GM19468 (cell line): ENCODE measurements around the gene MDGA2.

ENCODE experiments used
- ATAC-seq: cut with Tn5 transposase; IDR thresholded peaks from one replicate; pipeline ENCODE4 v1.9.1; 2021; ENCODE audit warnings: mild to moderate bottlenecking, moderate library complexity, moderate number of reproducible peaks; ENCODE audit not compliant: unreplicated experiment; ENCODE audit errors: extremely low read depth

Gene MDGA2

DNA sequence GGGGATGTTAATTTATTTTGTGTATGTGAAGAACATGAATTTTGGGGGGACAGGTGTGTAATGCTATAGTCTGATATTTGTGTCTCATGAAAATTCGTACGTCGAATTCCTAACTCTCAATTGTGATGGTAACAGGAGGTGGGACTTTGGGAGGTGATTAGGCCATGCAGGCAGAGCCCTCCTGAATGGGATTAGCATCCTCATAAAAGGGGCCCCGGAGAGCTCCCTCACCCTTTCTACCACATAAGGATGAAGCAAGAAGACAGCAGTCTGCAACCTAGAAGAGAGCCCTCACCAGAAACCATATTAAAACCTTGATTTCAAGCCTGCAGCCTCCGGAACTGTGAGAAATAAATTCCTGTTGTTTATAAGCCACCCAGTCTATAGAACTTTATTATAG is 165.4 kb downstream of the MDGA2 start:
- no peak for ATAC-seq

DNA sequence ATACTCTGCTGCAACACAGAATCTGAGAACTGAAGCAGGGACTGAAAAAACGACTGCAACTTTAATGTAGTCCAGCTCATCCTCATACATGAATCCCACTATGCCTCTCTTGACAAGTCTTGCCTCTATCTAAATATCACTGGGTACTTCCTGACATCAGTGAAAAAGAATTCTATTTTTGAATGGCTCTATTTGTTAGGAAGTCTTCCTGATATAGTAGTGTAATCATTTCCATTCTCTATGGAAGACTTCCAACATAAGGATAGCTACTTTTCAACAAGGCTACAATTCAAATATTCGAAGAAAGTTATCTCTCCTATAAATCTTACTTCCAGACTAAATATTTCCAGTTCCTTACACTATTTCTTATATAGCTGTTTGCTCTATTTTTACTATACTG is 167.5 kb downstream of the MDGA2 start:
- no peak for ATAC-seq

DNA sequence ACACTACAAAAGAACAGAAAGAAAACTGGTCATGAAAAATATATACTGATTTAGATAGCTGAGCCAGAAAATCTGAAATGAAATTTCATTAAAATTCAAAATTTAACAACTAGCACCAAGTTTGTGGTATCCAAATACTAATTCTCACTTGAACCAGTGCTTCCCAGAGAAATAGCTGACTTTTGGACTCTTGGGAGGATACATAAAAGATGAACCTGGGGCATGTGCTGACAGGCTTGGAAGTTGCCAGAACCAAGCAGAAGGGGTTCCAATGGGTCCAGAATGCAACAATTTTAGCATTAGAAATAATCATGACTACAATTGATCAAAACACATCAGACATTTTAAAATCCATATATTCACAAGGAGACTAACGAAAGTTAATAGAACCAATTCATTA is 175.0 kb downstream of the MDGA2 start:
- no peak for ATAC-seq

DNA sequence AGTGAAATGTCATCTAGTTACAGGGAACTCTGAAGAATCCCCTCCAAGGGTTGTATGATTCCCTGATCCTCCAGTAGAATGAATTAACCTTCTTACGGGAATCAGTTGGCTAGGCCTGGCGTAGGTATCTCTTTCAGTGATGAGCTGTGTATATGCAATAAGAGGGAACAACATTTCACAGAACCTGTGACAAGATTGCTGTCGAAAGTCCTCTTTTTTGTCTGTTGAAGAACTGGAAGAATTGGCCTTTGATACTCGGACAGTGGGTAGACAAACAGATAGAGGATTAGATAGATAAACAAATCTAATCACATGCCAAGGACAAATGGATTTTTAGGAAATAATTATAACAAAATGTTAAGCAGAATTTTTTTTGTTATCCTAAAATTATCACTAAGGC is 184.6 kb downstream of the MDGA2 start:
- no peak for ATAC-seq

DNA sequence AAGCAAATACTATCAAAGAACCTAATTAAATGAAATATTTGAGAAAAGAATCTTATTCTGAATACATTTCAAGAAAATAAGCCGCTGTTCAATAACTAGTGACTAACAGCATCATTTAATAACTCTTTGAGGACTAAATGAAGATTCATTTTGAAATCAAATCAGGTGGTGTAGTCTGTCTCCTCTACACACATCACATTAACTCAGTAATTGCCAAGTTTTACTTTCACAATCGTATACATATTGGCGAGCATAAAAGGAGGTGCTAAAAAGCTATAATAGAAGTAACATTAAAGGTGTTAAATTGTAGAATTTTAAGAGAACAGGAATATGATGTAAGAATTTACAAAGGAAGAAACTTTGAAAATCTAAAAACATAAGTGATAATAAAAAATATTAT is 185.1 kb downstream of the MDGA2 start:
- no peak for ATAC-seq

DNA sequence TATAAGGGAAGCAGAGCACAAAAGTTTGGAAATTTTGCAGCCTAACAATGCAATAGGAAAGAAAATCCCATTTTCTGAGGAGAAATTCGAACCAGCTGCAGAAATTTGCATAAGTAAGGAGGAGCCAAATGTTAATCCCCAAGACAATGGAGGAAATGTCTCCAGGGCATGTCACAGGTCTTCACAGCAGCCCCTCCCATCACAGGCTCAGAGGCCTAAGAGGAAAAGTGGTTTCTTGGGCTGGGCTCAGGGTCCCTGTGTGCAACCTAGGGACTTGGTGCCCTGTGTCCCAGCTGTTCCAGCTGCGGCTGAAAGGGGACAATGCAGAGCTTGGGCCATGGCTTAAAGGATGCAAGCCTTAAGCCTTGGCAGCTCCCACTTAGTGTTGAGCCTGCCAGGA is 190.0 kb downstream of the MDGA2 start:
- ATAC-seq: no peak

DNA sequence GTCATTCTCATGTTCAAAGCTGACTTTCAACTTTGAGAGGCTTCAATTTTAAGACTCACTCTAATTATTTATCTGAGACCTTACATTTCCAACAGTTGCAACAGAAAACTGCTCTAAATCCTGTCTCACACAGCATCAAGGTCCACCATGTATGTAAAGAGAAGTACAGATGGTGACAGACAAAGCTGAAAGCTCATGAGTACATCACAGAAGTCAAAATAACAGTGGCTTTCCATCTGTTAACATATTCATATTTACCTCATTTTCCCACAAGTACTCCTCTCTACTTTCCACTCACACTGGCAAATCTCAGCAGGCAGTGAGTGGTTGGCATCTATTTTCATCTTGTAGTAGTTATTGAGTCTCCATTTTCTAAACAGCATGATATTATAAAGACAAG is 192.0 kb downstream of the MDGA2 start:
- ATAC-seq: no peak

DNA sequence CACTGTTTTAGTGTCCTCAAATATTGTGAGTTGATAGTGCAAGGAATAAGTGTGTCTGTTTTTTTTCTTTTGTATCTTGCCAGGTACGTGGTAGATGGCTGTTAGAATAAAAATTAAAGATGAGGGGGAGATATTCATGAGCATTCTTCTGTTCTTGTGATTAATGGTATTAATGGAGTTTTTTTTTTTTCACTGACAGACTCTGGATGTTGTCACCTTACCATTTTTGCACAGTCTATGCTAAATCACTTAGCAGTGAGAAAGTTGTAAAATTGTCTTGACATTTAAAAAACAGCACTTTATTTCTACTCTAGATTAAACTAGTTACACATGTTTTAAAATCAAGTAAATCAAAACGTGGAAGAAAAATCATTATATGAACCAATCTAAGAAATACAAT is 204.3 kb downstream of the MDGA2 start:
- no peak for ATAC-seq

DNA sequence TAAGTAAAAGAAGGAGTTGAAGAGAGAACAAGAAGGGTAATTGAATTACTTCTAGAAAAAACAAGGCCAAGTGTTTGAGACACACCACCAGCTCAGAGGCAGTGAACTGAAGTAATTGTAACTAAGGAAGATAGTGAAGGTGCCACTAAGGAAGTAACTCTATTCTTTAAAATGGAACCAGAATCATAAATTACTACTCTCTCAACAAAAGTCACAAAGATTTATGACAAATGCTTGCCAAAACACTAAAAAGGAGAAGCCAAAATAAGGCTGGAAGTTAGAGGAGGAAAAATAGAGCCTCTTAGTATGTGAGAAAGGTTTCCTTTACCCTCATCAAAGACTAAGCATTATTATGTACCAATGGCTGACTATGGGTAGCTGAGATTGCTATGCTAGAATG is 208.5 kb downstream of the MDGA2 start:
- ATAC-seq: no peak

DNA sequence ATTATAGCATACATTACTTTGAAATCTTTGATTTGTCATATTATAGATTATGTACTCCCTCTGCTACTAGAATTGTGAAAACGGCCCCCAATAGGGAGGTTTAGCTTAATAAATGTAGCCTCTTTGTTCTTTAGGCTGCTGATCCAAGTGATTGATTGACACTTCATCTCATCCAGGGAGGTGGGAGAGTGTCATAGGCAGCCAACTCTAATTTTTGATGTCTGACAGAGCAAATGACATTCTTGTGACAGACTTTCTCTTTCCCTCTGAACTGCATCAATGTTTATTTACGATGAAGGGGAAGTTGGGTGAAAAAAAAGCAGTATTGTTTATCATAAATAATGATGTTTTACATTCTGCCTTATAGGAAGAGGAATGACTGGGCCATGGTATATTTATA is 221.4 kb downstream of the MDGA2 start:
- ATAC-seq: no peak

DNA sequence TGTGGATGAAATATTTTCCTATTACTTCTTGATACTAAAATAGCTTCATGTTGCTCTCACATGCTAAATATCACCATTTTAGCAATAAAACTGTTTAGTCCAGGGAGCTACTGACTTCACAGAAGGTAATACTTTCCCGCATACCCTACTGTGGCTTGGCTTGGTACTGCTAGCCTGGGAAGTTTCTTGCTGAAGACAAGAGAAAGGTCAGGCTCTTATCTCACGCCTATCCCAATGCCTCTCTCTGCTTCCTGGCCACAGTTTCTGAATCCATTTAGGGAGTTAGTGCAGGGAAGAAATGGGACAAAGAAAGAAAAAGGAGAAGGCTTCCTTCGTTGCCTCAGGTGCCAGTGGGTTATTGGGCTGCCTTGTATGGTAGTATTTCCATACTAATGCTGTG is 228.3 kb downstream of the MDGA2 start:
- ATAC-seq: no peak

DNA sequence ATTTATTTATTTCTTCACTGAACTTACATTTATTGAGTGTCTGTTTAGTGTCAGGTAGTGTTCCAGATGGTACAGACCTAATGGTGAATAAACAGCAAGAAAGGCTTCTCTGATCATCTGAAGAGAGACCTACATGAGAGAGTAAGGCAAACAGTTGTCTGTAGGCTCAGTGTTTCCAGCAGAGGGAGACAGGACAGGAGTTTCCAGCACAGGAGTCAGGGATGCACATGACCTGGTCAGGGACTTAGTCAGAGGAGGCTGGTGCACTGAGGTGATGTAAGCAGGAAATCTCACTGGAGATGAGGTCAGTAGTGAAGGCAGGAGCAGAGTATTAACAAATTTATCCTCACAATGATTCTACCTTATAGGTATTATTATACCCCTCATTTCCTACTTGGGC is 233.2 kb downstream of the MDGA2 start:
- ATAC-seq: no peak

DNA sequence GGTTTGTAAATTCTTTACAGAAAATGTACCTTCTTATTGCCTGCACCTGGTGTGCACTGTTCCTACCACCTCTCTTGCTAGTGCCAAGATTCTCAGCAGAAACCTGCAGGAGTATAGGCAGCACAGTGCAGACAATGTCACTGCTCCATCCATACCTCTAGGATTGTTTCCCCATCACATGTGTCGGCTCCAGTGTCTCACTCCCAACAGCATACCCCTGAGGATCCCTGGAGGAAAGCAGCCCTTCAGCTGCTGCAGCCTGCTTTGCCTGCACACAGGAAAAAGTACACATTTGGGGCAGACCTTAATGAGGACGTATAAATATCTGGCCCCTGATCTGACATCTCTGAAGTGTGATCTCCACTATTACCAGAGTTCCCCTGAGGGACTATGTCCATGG is 235.5 kb downstream of the MDGA2 start:
- no peak for ATAC-seq

DNA sequence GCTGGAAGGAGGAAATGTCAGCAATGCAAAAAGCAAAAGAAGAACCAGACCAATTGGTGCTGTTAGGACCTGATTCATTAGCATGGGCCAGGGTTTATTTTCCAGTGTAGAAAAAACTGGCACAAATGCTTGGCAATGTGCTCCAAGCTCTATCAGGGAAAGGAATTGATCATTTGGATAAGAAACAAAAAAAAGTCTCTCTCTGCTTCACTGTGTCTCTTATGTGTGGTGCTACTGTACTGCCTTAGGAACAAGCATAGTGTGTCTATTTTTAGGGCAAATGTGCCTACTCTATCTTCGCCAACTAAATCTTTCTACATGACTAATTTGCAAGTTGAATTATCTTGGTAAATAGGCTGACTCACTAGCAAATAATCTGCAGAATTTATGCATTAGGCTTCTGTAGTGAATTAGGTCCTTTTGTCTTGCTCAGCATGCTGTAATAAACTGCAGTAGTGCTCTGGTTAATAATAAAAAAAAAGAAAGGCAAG is 236.7 kb downstream of the MDGA2 start:
- ATAC-seq: no peak

DNA sequence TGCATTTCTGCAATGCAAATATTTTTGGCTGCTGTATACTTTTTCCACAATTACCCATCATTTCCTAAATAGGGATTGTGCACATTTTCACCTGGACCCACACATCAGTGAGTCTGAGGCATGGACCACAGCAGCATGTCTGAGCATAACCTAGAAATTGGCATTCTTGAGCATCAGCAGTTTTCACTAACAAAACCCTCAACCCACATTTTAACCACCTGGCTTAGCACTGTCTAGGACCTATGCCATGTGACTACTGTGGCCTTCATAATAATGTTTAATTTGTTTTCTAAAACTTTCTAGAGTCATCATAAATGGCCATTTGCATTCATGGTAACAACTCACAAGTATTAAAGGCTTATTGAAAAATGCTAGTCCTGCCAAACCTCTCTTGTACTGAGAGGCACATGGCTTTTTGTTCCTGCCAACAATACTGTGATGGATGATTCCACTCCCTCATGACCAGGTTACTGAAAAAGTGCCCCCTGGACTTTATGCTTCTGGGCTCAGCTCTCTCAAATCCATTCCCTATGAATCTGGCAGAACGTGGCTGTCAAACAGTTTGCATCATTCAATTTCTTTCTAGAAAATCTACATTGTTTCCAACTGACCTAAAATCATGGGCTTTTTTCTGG is 240.0 kb downstream of the MDGA2 start:
- no peak for ATAC-seq

DNA sequence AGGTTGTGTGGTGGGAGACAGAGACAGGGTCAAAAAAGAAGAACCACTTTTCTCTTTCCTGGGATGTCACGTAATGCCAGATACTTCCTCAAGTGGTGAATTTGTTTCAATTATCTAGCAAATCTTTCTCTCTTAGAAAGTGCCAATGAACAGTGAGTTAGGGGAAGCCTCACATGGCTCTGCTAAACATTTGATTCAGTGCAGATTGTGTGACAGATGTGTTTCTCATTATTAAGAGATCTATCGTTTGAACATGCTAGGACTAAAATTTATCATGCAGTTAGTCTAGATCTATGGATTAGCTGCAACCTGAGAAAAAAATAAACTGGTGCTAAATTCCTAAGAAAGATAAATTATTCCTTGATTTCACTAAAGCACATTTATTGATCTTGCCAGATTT is 247.8 kb downstream of the MDGA2 start:
- no peak for ATAC-seq

DNA sequence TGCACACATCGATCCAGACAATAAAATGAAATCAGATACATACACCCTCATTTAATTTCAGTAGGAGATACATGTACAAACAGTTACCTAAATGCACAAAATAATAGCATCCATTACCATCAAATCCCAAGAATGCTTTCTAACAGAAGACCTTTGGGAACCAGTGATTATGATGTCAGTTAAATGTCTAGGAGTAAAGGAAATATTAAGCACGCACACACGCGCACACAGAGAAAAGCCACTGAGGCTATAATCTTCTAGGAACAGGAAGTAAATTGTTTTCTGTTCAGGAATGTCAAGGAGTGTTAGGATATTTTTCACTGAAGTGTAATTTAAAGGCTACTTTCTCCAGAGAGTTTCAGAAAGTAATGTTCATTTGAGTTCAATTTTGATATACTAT is 250.1 kb downstream of the MDGA2 start:
- no peak for ATAC-seq

DNA sequence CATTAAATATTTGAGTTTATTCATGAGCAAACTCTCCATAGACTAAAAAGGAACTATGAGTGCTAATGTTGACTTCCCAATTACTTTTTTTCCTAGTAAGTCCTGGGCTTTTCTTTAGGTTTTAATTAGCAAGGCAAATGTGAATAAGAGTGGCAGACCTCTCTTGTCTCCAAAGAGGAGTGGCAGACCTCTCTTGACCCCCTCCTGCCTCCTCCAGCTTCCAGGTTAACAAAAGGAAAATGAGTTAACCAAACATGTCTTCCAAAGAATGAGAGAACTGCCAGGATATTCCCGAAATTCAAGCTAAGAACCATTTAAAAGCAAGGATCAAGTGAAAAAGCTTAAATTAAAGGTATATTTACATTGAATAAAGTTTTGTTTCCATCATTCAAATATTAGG is 253.2 kb downstream of the MDGA2 start:
- ATAC-seq: no peak

DNA sequence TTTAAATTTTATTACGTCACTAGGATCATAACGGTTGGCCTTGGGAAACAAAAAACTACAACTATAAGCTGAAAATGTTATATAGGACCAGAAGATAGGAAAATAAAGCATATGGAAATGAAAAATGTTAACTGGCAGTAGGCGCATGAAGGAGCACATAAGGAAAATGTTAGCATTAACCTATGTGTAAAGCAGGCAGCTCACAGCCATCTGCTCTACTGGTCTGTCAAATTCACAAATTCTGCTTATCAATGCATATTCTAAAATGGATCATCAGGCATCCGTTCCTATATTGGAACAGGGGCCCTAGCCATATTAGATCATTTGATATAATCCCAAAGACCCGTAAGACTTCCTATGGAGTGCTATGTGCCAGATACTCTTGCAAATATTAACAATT is 263.9 kb downstream of the MDGA2 start:
- ATAC-seq: no peak

DNA sequence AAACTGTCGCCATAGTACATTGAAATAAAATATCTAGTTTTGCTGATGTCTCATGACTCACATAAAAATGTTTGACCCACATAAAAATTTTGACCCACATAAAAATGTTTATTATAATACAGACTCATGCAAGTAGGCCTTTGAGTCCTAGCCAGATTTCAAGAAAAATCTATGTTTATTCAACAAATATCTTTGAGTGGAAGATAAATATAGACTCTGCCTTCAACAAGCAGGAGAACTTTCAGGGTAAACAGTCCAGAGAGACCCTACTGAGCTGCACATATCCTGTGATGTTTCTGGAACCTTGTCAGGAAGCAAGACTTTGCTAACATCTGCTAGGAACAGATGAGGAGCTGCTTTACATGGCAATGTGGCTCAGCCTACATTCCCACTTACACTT is 283.1 kb downstream of the MDGA2 start:
- no peak for ATAC-seq

DNA sequence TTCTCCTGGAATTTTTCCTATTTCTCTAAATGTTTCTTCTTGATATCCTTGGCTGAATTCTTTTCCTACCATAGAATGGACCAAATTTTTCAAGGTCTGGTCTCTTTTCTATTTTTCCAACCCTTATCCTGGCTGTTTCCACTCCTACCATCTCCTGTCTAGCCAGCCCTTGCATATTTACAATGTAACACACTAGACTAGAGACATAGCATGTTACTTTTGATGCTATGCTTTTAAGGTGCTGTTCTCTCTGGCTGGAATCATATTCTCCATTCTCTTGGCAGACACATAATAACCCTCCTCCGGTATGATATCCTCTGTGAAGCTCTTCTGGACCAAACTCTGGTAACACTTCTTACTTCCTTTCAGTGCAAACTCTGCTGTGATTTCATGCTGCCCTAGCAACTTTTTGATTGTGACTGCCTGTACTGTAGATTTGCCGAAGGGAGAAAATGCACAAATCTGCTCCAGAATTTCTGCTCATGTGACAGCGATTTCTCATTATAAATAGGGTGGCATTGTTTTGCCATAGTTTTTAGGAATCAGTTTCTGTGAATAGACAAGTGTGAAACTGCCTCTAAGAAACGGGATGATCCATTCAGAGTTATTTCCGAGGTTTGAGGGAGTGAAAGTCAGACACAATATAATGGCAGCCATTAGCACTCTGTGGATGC is 284.4 kb downstream of the MDGA2 start:
- no peak for ATAC-seq

DNA sequence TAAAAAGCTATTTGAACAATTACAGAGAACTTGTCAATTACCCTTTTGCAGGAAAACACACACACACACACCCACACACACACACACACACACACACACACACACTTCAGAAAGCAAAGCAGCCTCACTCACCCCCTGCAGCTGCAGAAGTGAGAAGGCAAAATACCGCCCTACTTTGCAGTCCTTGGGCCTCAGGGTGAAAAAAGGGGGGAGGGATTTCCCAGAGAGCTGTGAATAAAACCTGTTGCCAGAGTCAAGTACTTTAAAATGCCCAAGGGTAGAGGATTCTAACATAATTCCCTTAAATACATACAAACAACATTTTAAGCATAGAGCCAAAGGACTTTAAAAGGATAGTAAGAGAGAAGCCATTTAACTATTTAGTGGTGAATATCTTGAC is 285.9 kb downstream of the MDGA2 start:
- no peak for ATAC-seq
